8988T (cell line): ENCODE measurements around the gene CACNG4.

Experiments used
- DNase-seq: peaks from one replicate; pipeline ENCODE4 v3.0.0; 2011

Gene CACNG4

GRCh38 chr17:66945147-66945835 lies 19.2 kb upstream of the CACNG4 start:
- no peak for DNase-seq

- no peak for DNase-seq
These were observed 18.3 kb upstream of the CACNG4 start for GRCh38 chr17:66946251-66946650.

GRCh38 chr17:66947311-66947710 lies 17.2 kb upstream of the CACNG4 start:
- no peak for DNase-seq

GRCh38 chr17:66948061-66948750 lies 16.3 kb upstream of the CACNG4 start:
- no peak for DNase-seq

- no peak for DNase-seq
These were observed 15.0 kb upstream of the CACNG4 start for GRCh38 chr17:66949501-66949900.

GRCh38 chr17:66950325-66950724 lies 14.2 kb upstream of the CACNG4 start:
- DNase-seq: no peak

- DNase-seq: no peak
These were observed 13.5 kb upstream of the CACNG4 start for GRCh38 chr17:66950886-66951604.

- DNase-seq: no peak
These were observed 12.9 kb upstream of the CACNG4 start for GRCh38 chr17:66951605-66951953.

- DNase-seq: no peak
These were observed 12.4 kb upstream of the CACNG4 start for GRCh38 chr17:66952031-66952524.

GRCh38 chr17:66952681-66953629 lies 11.6 kb upstream of the CACNG4 start:
- no peak for DNase-seq

GRCh38 chr17:66953630-66954020 lies 10.9 kb upstream of the CACNG4 start:
- no peak for DNase-seq

- DNase-seq: no peak
These were observed 9.9 kb upstream of the CACNG4 start for GRCh38 chr17:66954632-66955031.

GRCh38 chr17:66955821-66956220 lies 8.7 kb upstream of the CACNG4 start:
- no peak for DNase-seq

- DNase-seq: no peak
These were observed 7.6 kb upstream of the CACNG4 start for GRCh38 chr17:66956941-66957340.

GRCh38 chr17:66957343-66957742 lies 7.2 kb upstream of the CACNG4 start:
- no peak for DNase-seq

GRCh38 chr17:66957951-66958579 lies 6.4 kb upstream of the CACNG4 start:
- DNase-seq: no peak

- DNase-seq: no peak
These were observed 4.7 kb upstream of the CACNG4 start for GRCh38 chr17:66959641-66960375.

GRCh38 chr17:66960613-66961012 lies 3.9 kb upstream of the CACNG4 start:
- DNase-seq: no peak

- DNase-seq: no peak
These were observed 992 bp upstream of the CACNG4 start for GRCh38 chr17:66963521-66963908.

- DNase-seq: peak; percentile 78
These were observed 658 bp downstream of the CACNG4 start for GRCh38 chr17:66964930-66965800.
